Tibial nerve (tissue), 4 donors: ENCODE results near the gene IMPG2. TPM values are rescaled to one million over a fixed set of nuclear protein-coding genes. Genes with fewer than 3 reads are reported as not detected.

Experiments
- DNase-seq, 2 donors: peaks; one replicate each; pipeline ENCODE4 v3.0.0-alpha.2; 2019; ENCODE audit warnings: low spot score in 2 of 2
- H3K27ac ChIP-seq, 4 donors: fragments of 200-600 bp; sonication (generic) in 3 of 4; one replicate each; pipeline ENCODE4 v1.5.1; 2017 to 2019; ENCODE audit warnings: mild to moderate bottlenecking in 1 of 4
- H3K27me3 ChIP-seq, 2 donors: fragments of 200-600 bp; sonication (generic) in 1 of 2; one replicate each; pipeline versions ENCODE4 v1.5.1 to v1.6.0; 2017 to 2019
- H3K36me3 ChIP-seq, 3 donors: fragments of 200-600 bp; sonication (generic); one replicate each; pipeline ENCODE4 v1.5.1; 2018 to 2019
- H3K4me1 ChIP-seq, 4 donors: fragments of 200-600 bp; sonication (generic) in 3 of 4; one replicate each; pipeline ENCODE4 v1.5.1; 2017 to 2019
- H3K4me3 ChIP-seq, 4 donors: fragments of 200-600 bp; sonication (generic) in 3 of 4; one replicate each; pipeline ENCODE4 v1.5.1; 2017 to 2019; ENCODE audit warnings: mild to moderate bottlenecking in 1 of 4, moderate library complexity in 1 of 4
- H3K9me3 ChIP-seq, 4 donors: fragments of 200-600 bp; sonication (generic) in 3 of 4; one replicate each; pipeline ENCODE4 v1.5.1; 2017 to 2019
- EP300 ChIP-seq, 2 donors: sonication (generic); formaldehyde crosslinking; IDR thresholded peaks; one replicate each; pipeline ENCODE4 v1.6.1; 2017; ENCODE audit warnings: antibody characterized with exemption in 2 of 2, mild to moderate bottlenecking in 1 of 2
- POLR2A ChIP-seq, 2 donors: fragments of 450-650 bp; IDR thresholded peaks; one replicate each; pipeline ENCODE4 v1.6.1; 2017; ENCODE audit warnings: antibody characterized with exemption in 2 of 2, mild to moderate bottlenecking in 2 of 2, moderate library complexity in 2 of 2
- WGBS, 2 donors: methylation state at CpG; one replicate each; pipeline ENCODE4 v1.1.5; 2018; 5-methylcytosine and 5-hydroxymethylcytosine counted together
- total RNA-seq, 4 donors: library from RNA; depleted of rRNA; stranded (reverse); fragments of >200 nt; gene quantifications; one replicate each; pipeline ENCODE4 v1.1.0, GENCODE V29; 2016
- TF ChIP-seq, protein P1 (sequence below), 5 experiments: fragments of 200-600 bp in 3 of 5; fragments of 450-650 bp in 2 of 5; sonication (generic) in 3 of 5; IDR thresholded peaks; one replicate each; pipeline ENCODE4 v1.5.1; 2016 to 2019; ENCODE audit warnings: antibody characterized with exemption in 5 of 5, mild to moderate bottlenecking in 3 of 5, moderate library complexity in 2 of 5

IMPG2 gene
- total RNA-seq, 4 donors from 2014 or later = under 0.01 to 0.22 (median 0.20) TPM

DNA sequence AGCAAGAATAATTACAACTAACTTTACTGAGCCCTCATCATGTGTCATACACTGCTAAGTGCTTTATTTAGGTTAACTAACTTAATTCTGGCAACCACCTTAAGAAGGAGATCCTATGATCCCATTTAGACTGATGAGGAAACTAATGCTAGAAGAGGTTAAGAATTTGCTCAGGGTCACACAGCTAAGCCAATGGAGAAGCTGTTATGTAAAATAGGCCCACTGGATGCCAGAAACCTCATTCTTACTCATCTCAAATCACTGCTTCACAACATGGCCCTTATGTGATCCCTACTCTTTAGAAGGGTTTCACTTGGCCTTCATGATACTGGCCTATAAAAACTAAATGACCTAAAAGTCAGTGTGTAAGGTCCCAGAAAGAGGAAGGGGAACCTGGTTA is 41.2 kb downstream of the IMPG2 start:
- no peak for DNase-seq
- TF ChIP-seq POLR2A (IDR thresholded peaks at IDR 0.05) (no peak), EP300 (IDR thresholded peaks at IDR 0.05) (no peak)
- TF ChIP-seq, protein P1, sequence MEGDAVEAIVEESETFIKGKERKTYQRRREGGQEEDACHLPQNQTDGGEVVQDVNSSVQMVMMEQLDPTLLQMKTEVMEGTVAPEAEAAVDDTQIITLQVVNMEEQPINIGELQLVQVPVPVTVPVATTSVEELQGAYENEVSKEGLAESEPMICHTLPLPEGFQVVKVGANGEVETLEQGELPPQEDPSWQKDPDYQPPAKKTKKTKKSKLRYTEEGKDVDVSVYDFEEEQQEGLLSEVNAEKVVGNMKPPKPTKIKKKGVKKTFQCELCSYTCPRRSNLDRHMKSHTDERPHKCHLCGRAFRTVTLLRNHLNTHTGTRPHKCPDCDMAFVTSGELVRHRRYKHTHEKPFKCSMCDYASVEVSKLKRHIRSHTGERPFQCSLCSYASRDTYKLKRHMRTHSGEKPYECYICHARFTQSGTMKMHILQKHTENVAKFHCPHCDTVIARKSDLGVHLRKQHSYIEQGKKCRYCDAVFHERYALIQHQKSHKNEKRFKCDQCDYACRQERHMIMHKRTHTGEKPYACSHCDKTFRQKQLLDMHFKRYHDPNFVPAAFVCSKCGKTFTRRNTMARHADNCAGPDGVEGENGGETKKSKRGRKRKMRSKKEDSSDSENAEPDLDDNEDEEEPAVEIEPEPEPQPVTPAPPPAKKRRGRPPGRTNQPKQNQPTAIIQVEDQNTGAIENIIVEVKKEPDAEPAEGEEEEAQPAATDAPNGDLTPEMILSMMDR (IDR thresholded peaks at IDR 0.05) = no peak
- no peaks in the 10 kb centered on the region for H3K36me3 ChIP-seq

DNA sequence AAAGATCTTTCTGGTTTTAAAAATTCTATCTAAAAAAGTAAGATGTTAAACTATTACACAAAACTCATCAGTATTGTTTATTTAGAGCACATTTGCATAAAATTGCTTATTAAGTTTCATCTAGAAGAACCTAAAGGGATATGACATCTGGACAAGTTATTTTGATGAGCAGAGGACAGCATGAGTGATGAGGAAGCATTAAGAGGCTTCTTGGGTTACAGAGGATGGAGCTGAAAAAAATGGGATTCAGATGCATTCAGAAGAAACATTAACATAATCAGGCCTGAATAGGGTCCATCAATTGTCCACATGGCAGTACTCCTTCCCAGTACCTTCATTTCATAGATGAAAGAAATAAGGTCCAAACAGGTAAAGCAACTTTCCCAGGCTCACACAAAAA is 41.6 kb downstream of the IMPG2 start:
- Histone ChIP-seq H3K9me3 (no peaks in the 10 kb centered on the region), H3K36me3 (no peaks in the 10 kb centered on the region), H3K4me3 (no peak overlapping the region), H3K27ac (no peak overlapping the region), H3K27me3 (no peaks in the 10 kb centered on the region), H3K4me1 (no peaks in the 10 kb centered on the region)
- TF ChIP-seq POLR2A (IDR thresholded peaks at IDR 0.05) (no peak), EP300 (IDR thresholded peaks at IDR 0.05) (no peak)
- TF ChIP-seq, protein P1 (IDR thresholded peaks at IDR 0.05) = no peak
- DNase-seq = no peak

More for the DNA sequence above, 41.2 kb downstream of the IMPG2 start:
- no peaks in the 10 kb centered on the region for H3K9me3 ChIP-seq
- no peak overlapping the region for H3K4me3 ChIP-seq
- H3K27me3 ChIP-seq = no peaks in the 10 kb centered on the region
- no peaks in the 10 kb centered on the region for H3K4me1 ChIP-seq
- H3K27ac ChIP-seq = no peak overlapping the region

DNA sequence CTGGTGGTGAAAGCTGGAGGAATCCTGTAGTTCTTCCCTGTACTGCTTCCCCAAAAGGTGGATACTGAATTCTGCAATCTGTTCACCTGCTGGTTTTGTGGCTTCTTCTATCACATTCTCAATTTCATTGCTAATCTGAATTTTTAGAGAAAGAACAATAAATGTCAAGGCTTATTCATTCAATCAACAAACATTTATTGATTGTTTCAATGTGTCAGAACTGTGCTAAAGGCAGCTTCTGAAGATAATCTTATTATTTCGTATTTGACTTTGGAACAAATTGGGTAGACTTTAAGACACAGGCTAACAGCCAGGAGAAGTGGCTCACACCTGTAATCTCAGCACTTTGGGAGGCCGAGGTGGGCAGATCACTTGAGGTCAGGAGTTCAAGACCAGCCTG is 46.8 kb downstream of the IMPG2 start:
- WGBS, 2 donors = 94 to 100% methylated on average over 2 of the region's 2 CpGs
- H3K4me1 ChIP-seq = no peaks in the 10 kb centered on the region

DNA sequence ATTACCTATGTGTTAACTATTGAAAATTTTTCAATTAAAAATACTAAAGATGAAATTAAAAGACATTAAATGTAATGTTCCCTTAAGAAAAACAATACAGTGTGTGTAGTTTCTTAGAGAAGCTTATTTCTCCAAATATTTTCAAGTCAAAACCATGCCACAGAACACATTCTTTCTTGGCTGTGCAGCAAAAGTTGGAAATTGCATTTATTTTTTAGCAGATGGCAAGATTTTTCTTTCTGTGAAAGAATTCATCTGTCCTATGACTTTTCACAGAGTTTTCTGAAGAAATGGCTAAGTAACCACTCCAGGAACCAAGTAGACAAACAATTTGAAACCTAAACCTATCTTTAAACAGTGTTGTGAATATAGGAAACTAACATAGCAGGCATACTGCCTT is 47.2 kb downstream of the IMPG2 start:
- no peak overlapping the region for H3K4me3 ChIP-seq
- TF ChIP-seq POLR2A (IDR thresholded peaks at IDR 0.05) (no peak), EP300 (IDR thresholded peaks at IDR 0.05) (no peak)
- TF ChIP-seq, protein P1 (IDR thresholded peaks at IDR 0.05) = no peak
- H3K36me3 ChIP-seq = peaks cover 0 to 13% (median 0%) of the 10 kb centered on the region in 3 donors
- no peak overlapping the region for H3K27ac ChIP-seq
- no peaks in the 10 kb centered on the region for H3K4me1 ChIP-seq
- DNase-seq = no peak
- H3K9me3 ChIP-seq = no peaks in the 10 kb centered on the region
- H3K27me3 ChIP-seq = no peaks in the 10 kb centered on the region

More for the DNA sequence above, 46.8 kb downstream of the IMPG2 start:
- no peak overlapping the region for H3K27ac ChIP-seq
- H3K9me3 ChIP-seq = no peaks in the 10 kb centered on the region
- peaks cover 0 to 13% (median 0%) of the 10 kb centered on the region in 3 donors for H3K36me3 ChIP-seq
- TF ChIP-seq POLR2A (IDR thresholded peaks at IDR 0.05) = no peak
- TF ChIP-seq EP300 (IDR thresholded peaks at IDR 0.05) = no peak
- TF ChIP-seq, protein P1 (IDR thresholded peaks at IDR 0.05) = no peak
- no peak for DNase-seq
- no peaks in the 10 kb centered on the region for H3K27me3 ChIP-seq
- H3K4me3 ChIP-seq = no peak overlapping the region

DNA sequence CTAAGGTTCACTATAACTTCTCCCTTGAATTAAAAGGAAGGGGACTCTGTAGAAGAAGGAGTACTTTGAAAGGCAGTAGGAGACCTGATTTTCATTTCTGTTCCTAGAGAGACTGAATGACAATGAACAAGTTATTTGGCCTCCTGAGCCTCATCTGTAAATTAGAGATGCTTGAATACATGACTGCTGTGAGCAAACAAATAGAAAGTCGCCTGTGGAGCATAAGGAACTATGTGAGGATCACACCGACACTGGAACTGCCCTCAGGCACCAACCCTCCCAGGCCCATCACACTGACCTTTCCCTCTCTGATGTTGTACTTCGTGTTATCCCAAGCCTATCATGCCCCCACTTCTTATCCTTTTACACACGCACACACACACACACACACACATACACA is 48.6 kb downstream of the IMPG2 start:
- 73 to 76% methylated on average over 4 of the region's 4 CpGs for WGBS, 2 donors
- DNase-seq = no peak
- H3K36me3 ChIP-seq = peaks cover 0 to 13% (median 0%) of the 10 kb centered on the region in 3 donors
- H3K27ac ChIP-seq = no peak overlapping the region
- H3K4me3 ChIP-seq = no peak overlapping the region
- no peak for TF ChIP-seq EP300 (IDR thresholded peaks at IDR 0.05)
- no peak for TF ChIP-seq POLR2A (IDR thresholded peaks at IDR 0.05)
- TF ChIP-seq, protein P1 (IDR thresholded peaks at IDR 0.05) = no peak
- H3K9me3 ChIP-seq = no peaks in the 10 kb centered on the region
- no peaks in the 10 kb centered on the region for H3K4me1 ChIP-seq
- no peaks in the 10 kb centered on the region for H3K27me3 ChIP-seq
